GM19035 (cell line): ENCODE measurements around the gene LIN28A.

Experiments
- ATAC-seq: cut with Tn5 transposase; IDR thresholded peaks from one replicate; pipeline ENCODE4 v1.9.1; 2021; ENCODE audit not compliant: unreplicated experiment

Gene LIN28A

DNA sequence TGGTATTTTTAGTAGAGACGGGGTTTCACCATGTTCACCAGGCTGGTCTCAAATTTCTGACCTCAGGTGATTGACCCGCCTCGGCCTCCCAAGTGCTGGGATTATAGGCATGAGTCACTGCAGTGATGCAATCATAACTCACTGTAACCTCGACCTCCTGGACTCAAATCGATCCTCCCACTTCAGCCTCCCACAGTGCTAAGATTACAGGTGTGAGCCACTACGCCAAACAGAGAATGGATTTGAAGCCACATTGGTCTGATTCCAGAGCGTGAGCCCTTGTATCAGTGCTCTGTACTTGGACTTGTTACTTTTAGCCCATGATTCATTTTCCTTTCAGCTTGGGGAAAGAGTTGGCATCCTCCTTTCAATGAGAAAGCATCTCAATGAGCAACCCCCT, 23.2 kb upstream of the LIN28A start:
- ATAC-seq: no peak

DNA sequence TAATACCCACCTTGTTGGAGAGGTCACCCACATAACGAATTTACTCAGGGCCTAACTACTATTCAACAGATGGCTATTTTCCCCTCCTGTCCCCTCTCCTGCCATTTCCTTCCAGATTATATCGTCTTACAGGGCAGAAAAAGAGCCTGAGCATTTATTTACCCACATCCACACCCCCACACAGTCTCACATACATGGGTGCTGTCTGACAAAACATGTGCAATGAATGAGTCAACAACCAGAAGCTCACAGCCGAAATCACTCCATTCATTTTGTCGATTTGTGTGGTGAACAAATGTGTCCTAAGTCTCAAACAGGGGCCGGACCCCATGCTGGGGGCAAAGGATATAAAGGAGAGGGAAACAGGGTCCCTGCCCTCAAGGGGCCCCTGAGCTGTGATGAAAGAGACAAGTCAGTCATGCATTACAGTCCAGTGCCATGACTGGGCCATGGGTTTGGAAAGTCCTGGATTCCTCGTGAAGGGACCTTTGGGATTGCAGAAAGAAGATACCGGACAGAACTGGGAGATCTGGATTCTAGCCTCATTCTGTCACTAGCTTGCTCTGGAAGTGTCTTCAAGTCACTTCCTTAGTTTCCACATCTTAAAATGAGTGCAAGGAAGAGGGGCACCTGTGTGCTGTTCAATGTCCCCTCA, 21.7 kb upstream of the LIN28A start:
- ATAC-seq: no peak

DNA sequence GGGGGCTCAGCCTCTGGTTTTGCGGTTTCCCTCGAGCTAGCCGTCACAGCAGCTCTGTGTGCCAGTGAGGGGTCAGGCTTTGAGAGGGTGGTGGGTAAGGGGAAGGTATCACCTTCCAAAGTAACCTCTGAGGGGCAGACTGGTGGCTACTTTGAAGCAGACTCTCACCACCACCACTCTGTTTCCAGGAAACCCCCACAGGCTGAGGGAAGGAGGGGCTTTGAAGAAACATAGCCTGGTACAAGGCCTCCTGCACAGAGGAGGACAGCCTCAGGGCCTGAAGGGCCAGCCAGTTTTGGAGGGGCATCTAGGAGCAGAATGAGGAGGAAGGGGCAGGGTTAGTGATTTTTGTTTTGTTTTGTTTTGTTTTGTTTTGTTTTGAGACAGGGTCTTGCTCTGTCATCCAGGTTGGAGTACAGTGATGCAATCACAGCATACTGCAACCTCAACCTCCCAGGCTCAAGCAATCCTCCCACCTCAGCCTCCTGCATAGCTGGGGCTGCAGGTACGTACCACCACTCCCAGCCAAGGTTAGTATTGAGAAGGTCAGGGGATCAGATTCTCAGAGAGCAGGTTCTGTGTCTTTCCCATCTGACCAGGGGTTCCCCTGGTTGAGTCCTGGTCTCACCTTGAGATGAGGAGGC, 20.9 kb upstream of the LIN28A start:
- ATAC-seq: no peak

DNA sequence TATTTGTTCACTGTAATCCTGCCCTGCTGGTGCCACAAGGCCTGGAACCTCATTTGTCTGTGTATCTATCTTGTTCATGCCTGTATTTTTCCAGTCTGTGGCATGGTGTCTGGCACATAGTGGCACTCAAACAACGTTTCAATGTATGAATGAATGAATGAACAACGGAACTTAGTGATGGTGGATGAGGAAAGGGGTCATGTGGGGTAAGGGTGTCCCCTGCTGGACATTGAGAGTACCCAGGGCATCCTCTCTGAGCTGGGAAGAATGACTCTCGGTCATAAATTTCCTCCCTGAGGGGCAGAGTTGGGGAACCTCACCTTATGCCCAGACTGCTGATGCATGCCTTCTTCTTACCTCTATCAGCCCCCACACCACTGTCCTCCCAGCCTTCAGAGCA, 19.2 kb upstream of the LIN28A start:
- ATAC-seq: no peak

DNA sequence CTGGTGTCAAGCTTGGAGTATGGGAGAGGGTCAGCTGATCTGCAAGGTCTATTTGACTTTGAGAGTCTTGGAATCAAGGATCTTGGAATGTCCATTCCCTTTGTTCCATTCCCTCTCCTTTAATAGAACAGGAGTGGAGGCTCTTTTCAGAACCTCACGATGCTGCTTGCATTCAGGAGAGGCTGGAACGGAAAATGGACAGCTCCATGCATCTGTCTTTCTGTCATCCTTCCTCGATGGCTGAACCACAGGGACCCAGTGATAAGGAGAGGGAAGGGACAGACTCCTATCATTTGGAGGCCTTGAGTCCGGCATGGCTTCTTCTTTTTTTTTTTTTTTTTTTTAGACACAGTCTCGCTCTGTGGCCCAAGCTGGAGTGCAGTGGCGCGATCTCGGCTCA, 14.9 kb upstream of the LIN28A start:
- no peak for ATAC-seq

GRCh38 chr1:26399034-26399433, 11.6 kb upstream of the LIN28A start:
- no peak for ATAC-seq

- no peak for ATAC-seq
Measured at GRCh38 chr1:26401891-26402290, 8.7 kb upstream of the LIN28A start.

DNA sequence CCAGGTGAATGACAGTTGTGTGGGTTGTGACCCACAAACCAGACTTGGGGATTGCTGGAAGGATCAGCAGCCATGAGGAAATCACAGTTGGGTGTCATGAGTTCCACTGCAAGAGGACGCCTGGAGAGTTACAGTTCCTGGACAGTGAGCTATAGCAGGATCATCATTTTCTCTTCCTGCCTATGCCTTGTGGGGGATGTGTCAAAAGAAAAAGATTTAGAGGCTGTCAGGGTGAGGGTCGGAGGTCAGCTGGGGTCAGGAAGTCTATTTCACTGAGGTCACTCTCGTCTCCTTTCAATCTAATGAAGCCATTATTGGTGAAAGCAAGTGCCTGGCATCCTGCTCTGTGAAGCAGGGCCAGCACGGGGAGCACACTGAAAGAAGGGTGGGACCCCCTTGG, 7.0 kb upstream of the LIN28A start:
- ATAC-seq: no peak

- ATAC-seq: no peak
Measured at GRCh38 chr1:26404641-26405040, 6.0 kb upstream of the LIN28A start.

- ATAC-seq: no peak
Measured at GRCh38 chr1:26405281-26405915, 5.2 kb upstream of the LIN28A start.

DNA sequence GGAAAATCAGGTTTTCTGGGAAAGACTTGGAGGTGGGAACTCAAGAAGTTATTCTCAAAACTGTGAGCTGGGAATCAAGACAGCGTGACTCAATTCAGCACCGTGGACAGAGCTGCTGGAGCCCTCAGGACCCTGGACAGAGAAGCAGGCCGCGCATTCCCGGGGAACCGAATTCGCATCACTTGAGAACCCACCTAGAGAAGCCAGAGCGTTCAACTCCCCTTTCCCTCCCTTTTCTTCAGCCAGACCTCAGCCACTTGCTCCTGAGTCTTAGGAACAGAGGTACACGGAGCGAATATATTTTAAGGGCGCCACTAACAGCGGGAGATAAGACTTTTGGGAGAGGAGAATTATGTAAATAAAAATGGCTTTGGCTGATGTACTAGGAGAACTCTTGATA, 2.0 kb upstream of the LIN28A start:
- ATAC-seq: no peak

- no peak for ATAC-seq
Measured at GRCh38 chr1:26409191-26409807, 1.3 kb upstream of the LIN28A start.

DNA sequence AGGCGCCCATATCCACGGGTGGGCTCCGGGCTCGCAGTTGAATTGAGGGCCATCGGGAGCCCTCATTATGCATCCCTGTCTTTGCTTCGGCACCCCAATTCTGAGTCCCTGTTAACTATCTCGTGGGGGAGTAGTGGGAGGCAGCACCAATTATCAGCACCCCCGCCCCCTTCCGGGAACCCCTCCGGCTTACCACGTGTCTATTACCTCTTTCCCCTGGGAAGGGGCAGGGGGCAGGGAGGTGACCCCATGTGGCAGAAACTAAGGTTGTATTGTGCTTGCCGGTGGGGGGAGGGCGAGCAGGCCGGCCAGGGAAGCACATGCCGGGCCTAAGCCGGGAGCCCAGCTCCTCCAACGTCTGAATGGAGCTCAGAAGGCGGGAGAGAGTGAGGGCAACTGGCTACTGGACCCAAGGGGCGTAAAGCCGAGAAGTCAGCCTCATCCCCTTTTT, 1.0 kb downstream of the LIN28A start:
- no peak for ATAC-seq

DNA sequence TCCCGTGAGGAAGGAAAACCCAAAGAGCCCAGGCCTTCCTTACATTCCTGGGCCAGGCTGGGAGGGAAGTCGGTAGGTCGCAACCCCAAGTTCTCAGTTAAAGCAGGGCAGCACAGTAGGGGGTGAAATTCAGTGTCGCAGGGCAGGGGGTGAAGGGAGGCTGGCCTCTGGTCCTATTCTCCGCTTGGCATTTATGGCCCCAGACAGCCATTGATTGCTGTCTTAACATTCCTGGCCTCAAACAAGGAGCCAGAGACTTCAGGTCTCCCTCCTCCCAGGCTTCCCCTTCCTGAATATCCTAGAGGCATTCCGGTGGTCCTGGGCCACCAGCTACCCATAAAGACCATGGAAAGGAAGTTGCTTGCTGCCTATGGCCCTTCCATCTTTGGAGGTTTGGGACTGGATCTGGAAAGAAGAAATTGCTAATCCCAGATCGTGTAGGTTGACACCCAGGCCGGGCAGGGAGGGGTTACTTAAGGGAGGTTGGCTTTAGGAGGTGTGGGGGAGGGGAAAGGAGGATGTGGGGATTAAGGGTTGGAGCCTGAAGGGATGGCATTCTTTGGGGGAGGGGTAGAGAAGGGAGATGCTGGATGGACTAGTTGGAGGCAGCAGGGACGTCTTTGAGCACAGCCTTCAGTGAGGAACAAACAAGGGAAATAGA, 1.7 kb downstream of the LIN28A start:
- ATAC-seq: no peak

GRCh38 chr1:26413031-26413430, 2.4 kb downstream of the LIN28A start:
- ATAC-seq: no peak

GRCh38 chr1:26417111-26417759, 6.6 kb downstream of the LIN28A start:
- no peak for ATAC-seq

GRCh38 chr1:26418865-26419349, 8.3 kb downstream of the LIN28A start:
- no peak for ATAC-seq

DNA sequence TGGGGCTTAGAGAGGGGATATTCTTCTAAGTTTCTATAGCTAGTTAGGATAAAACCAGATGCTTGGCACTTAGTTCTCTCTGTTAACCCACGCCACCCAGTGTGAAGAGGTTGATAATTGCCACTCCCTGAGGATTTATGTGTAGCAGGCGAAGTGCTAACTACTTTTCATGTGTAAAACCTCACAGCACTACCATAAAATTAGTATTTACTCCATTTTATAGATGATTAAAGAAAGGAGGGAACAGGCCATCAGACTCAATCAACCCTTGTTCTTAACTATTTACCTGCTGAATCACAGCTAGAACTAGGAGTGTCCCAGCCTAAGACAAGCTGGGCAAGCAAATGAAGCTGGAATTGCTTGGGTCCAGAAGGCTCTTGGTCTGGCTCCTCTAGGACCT, 8.9 kb downstream of the LIN28A start:
- ATAC-seq: no peak

GRCh38 chr1:26429721-26430120, 19.1 kb downstream of the LIN28A start:
- no peak for ATAC-seq

DNA sequence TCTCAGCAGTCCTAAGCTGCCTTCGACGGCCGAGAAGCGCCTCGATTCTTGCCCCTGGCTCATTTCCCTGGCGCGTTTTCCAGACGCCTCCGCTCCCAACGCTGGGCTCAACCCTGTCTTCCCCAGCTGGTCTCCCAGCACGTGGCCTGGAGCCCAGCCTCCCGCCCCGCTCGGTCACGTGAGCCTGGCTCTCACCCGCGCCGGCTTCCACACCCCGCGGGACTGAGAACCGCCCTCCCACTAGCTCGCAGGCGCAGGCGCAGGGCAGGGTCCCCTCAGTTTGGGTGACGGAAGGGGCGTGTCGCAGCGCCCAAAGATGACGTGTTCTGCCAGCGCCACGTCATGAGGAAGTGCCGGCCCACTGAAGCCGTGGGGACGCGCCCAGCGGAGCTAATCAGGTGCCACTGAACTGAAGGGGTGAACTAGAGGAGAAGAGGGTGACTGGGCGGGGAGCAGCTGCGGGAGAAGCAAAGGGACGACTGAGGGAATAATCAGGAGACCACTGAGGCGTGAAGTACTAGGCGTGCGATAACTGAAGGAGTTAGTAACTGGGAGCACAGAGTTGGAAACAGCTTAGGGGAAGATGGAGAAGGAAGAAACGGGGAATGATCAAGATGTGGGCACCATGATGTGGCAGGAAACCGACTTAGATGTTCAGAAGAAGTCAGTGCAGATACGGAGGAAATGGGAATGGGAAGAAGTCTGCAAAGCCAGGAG, 21.5 kb downstream of the LIN28A start, which contains the start of gene DHDDS:
Gene DHDDS, plus strand, starts transcription at position 343 of the 717 bp plus-strand sequence. CDS start 625 bp downstream, outside the sequence.
- ATAC-seq: peak; percentile 94
